ENCODE data around the gene SYT7. TPM values are rescaled to one million over a fixed set of nuclear protein-coding genes. Genes with fewer than 3 reads are reported as not detected.

The SYT7 gene, protein sequence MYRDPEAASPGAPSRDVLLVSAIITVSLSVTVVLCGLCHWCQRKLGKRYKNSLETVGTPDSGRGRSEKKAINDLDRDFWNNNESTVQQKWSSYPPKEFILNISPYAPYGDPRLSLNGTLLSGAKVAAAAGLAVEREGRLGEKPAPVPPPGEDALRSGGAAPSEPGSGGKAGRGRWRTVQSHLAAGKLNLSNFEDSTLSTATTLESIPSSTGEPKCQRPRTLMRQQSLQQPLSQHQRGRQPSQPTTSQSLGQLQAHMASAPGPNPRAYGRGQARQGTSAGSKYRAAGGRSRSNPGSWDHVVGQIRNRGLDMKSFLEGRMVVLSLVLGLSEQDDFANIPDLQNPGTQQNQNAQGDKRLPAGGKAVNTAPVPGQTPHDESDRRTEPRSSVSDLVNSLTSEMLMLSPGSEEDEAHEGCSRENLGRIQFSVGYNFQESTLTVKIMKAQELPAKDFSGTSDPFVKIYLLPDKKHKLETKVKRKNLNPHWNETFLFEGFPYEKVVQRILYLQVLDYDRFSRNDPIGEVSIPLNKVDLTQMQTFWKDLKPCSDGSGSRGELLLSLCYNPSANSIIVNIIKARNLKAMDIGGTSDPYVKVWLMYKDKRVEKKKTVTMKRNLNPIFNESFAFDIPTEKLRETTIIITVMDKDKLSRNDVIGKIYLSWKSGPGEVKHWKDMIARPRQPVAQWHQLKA
- total RNA-seq, result 1.8 TPM

DNA sequence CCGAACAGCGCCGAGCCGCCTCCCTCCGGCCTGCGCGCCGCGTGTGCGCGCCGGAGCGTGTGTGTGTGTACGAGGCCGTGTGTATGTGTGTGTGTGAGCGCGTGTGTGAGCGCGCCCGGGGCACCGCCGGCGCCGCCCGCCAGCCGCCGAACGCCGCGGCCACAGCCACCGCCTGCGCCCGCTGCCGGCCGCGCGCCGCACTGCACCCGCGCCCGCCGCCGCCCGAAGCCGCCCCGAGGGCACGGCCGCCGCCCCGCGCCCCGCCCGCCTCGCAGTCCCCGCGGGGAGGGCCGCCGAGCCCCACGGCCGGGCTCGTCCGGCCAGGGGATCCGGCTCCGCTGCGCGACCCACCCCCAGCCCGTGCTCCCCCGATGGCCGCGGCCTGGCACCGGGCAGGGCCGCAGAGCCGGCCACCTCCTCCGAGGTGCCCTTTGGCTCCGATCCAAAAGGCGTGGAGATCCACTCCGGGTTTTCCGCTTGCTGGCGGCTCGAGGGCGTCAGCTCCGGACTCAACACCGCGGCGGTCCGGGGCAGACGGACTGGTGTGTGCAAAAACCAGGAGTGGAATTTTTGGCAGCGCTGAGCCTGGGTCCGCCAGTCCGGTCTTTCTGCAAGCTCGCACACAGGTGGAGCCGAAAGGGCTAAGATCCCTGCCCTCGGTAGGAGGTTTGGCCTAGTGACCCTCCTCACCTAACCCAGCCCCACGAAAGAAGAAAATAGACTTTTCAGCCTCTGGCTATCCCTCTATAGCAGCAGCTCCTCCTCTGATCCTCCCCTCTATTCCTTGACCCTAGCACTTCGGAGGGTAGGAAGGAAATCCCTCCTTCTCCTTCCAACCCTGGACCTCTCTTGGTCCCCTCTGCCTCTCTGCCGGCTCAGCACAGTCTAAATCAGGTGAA, at the start of gene SYT7:
Gene SYT7, minus strand, starts transcription at position 47 of the 899 bp plus-strand sequence. CDS start 256 bp downstream, outside the sequence.
- Histone ChIP-seq H3K27ac (peak within 1 kb of the TSS in 1 of 2 donors; percentile 55), H3K36me3 (no peaks in the 10 kb centered on the region), H3K4me3 (peak within 1 kb of the TSS; percentile 65 to 72), H3K4me1 (peaks cover 6 to 14% of the 10 kb centered on the region in 2 donors), H3K9me3 (no peaks in the 10 kb centered on the region), H3K27me3 (peaks cover 10% of the 10 kb centered on the region)
- DNase-seq (ENCODE audit: low spot score in 2 of 2), result peak; percentile 73 to 97
- intact Hi-C loops (cut with DNase I), result loop anchor here (1.0 to 10.0 kb wide), 2 partner anchors 22 to 136 kb away; no protein-coding TSS in a partner anchor
- peak in 1 of 3 experiments; percentile 38 for TF ChIP-seq CTCF (IDR thresholded peaks at IDR 0.05)

GRCh38 chr11:61630089-61630488, 49.2 kb upstream of the SYT7 start:
- H3K4me3 ChIP-seq, result no peak overlapping the region
- H3K36me3 ChIP-seq, result no peaks in the 10 kb centered on the region
- no peak overlapping the region for H3K27ac ChIP-seq
- TF ChIP-seq CTCF (IDR thresholded peaks at IDR 0.05), result no peak
- no peaks in the 10 kb centered on the region for H3K27me3 ChIP-seq
- DNase-seq (ENCODE audit: low spot score in 2 of 2), result no peak
- no peaks in the 10 kb centered on the region for H3K9me3 ChIP-seq
- H3K4me1 ChIP-seq, result no peaks in the 10 kb centered on the region
- intact Hi-C loops (cut with DNase I), result no loop called here

GRCh38 chr11:61629082-61629833, 48.4 kb upstream of the SYT7 start:
- Histone ChIP-seq H3K27ac (no peak overlapping the region), H3K9me3 (no peaks in the 10 kb centered on the region), H3K27me3 (no peaks in the 10 kb centered on the region), H3K4me3 (no peak overlapping the region), H3K36me3 (no peaks in the 10 kb centered on the region), H3K4me1 (no peaks in the 10 kb centered on the region)
- intact Hi-C loops (cut with DNase I), result no loop called here
- no peak for TF ChIP-seq CTCF (IDR thresholded peaks at IDR 0.05)
- no peak for DNase-seq (ENCODE audit: low spot score in 2 of 2)

DNA sequence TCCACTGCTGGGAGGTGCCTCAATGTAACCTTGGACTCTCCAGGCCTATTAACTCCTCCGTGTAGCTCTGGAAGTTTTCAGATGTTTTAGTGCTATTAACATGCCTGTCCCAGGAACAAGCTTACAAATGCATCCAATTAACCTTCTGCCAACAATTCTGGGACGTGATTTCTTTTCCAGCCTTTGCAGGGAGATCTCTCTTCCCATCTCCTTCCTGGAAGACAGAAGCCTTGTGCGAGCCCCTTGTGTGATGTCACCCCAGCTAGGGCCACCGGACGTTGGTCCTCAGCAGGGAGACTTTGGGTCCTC, 47.7 kb upstream of the SYT7 start:
- no peak for TF ChIP-seq CTCF (IDR thresholded peaks at IDR 0.05)
- Histone ChIP-seq H3K27me3 (no peaks in the 10 kb centered on the region), H3K4me3 (no peak overlapping the region), H3K36me3 (no peaks in the 10 kb centered on the region), H3K9me3 (no peaks in the 10 kb centered on the region), H3K27ac (no peak overlapping the region), H3K4me1 (no peaks in the 10 kb centered on the region)
- intact Hi-C loops (cut with DNase I), result no loop called here
- no peak for DNase-seq (ENCODE audit: low spot score in 2 of 2)

Data from ascending aorta (tissue), 2 donors.